ENCODE data around the gene NOP10.

DNA sequence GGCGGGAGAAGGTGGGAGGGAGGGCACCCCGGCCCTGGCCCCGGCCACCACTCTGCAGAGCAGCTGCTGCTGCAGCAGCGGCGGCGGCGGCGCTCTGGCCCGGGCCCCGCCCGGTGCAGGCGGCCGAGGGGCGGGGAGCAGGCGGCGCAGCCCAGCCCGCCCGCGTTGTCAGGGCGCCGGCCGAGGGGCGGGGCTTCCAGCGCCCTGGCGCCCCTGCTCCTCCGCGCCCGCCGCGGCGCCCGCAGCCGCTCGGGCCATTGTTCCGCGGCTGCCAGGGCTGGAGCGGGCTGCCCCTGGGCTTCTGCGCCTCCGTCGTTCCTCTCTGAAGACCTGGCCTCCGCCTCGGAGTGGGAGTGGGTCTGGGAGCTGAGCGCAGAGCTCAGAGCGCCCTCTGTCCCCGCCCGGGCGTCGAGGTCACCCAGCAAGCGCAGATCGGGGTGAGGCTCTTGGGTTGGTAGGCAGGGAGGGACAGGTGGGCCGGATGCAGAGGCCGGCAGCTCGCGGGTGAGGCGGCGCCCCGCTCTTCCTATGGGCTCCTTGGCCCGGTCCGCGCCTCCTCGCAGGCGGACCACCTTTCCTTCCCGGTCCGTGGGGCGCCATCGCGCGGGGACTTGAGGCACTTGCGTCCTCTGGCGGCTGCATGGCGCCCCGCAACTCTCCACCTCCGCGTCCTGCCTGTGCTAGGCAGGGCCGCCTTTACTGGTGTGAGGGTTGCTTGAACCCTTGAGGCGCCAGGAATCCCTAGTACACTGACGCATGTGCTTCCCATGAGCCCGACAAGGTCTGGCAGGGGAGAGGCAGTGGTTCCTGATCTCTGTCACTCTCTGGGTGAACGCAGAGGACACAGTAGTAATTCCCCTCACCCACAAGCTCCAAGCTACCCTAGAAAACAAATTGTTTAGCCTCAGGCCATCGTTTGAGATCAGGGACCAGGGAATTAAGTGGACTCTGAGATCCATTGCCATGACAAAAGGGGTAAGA, 24.5 kb upstream of the NOP10 start, which contains the start of gene LPCAT4:
- TF ChIP-seq, protein P1, sequence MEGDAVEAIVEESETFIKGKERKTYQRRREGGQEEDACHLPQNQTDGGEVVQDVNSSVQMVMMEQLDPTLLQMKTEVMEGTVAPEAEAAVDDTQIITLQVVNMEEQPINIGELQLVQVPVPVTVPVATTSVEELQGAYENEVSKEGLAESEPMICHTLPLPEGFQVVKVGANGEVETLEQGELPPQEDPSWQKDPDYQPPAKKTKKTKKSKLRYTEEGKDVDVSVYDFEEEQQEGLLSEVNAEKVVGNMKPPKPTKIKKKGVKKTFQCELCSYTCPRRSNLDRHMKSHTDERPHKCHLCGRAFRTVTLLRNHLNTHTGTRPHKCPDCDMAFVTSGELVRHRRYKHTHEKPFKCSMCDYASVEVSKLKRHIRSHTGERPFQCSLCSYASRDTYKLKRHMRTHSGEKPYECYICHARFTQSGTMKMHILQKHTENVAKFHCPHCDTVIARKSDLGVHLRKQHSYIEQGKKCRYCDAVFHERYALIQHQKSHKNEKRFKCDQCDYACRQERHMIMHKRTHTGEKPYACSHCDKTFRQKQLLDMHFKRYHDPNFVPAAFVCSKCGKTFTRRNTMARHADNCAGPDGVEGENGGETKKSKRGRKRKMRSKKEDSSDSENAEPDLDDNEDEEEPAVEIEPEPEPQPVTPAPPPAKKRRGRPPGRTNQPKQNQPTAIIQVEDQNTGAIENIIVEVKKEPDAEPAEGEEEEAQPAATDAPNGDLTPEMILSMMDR (IDR thresholded peaks at IDR 0.05) = peak; percentile 96 to 99 (median 97)
- TF ChIP-seq POLR2A (IDR thresholded peaks at IDR 0.05) = peak; percentile 91
